Fibroblast of pulmonary artery (primary cell): Measurements from ENCODE around the gene SFXN3.

Experiments used
- DNase-seq: peaks from one replicate; pipeline ENCODE4 v3.0.0-alpha.2; 2010; ENCODE audit warnings: low read depth
- H3K4me3 ChIP-seq: replicated peaks from 2 replicates; pipeline ENCODE4 v1.5.1; 2011; ENCODE audit warnings: low read depth, mild to moderate bottlenecking, control low read depth, low read length, moderate library complexity
- CTCF ChIP-seq: IDR thresholded peaks from 2 replicates; pipeline ENCODE4 v1.5.1; 2011; ENCODE audit warnings: mild to moderate bottlenecking, control low read depth, low read length, inconsistent platforms; ENCODE audit errors: missing control alignments

SFXN3 gene

GRCh38 chr10:101044117-101044516 lies 13.1 kb downstream of the SFXN3 start:
- no peak for TF ChIP-seq CTCF
- DNase-seq, result no peak
- H3K4me3 ChIP-seq, result no peak overlapping the region

GRCh38 chr10:101046332-101047238 lies 15.6 kb downstream of the SFXN3 start:
- H3K4me3 ChIP-seq, result no peak overlapping the region
- TF ChIP-seq CTCF, result no peak
- DNase-seq, result no peak

- DNase-seq, result no peak
- TF ChIP-seq CTCF, result no peak
- no peak overlapping the region for H3K4me3 ChIP-seq
These were observed 16.2 kb downstream of the SFXN3 start for GRCh38 chr10:101047268-101047667.

GRCh38 chr10:101047961-101048892 lies 17.2 kb downstream of the SFXN3 start:
- no peak for DNase-seq
- no peak overlapping the region for H3K4me3 ChIP-seq
- TF ChIP-seq CTCF, result no peak

GRCh38 chr10:101050208-101051069 lies 19.4 kb downstream of the SFXN3 start:
- peak; percentile 67 for TF ChIP-seq CTCF
- peak; percentile 49 for DNase-seq
- H3K4me3 ChIP-seq, result peak overlapping the region; percentile 10

GRCh38 chr10:101052285-101052684 lies 21.3 kb downstream of the SFXN3 start:
- no peak for TF ChIP-seq CTCF
- H3K4me3 ChIP-seq, result no peak overlapping the region
- DNase-seq, result peak; percentile 70
